GM19099 (cell line): Measurements from ENCODE around the gene RNF152.

ENCODE experiments used
- POLR2A ChIP-seq: IDR thresholded peaks from 3 replicates; pipeline ENCODE4 v1.6.1; 2011; ENCODE audit warnings: low read depth; ENCODE audit not compliant: insufficient read length; ENCODE audit errors: extremely low read depth

The RNF152 gene

GRCh38 chr18:61765097-61765496 lies 127.7 kb downstream of the RNF152 start:
- TF ChIP-seq POLR2A, result no peak

- no peak for TF ChIP-seq POLR2A
Observed at GRCh38 chr18:61764381-61764780, 128.4 kb downstream of the RNF152 start.

- TF ChIP-seq POLR2A, result no peak
Observed at GRCh38 chr18:61761875-61762274, 130.9 kb downstream of the RNF152 start.
